GM23248 (cell line): ENCODE results near the gene IQGAP1. TPM values are rescaled to one million over a fixed set of nuclear protein-coding genes. Genes with fewer than 3 reads are reported as not detected.

ENCODE experiments used
- DNase-seq: peaks from one replicate; pipeline ENCODE4 v3.0.0-alpha.2; 2015
- H2AFZ ChIP-seq: fragments of 200-600 bp; sonication (generic); 2 replicates; pipeline ENCODE4 v1.6.1; 2016; ENCODE audit warnings: antibody characterized with exemption
- H3F3A ChIP-seq: fragments of 200-600 bp; sonication (generic); 2 replicates; pipeline ENCODE4 v1.6.1; 2016; ENCODE audit warnings: mild to moderate bottlenecking, antibody characterized with exemption, mixed run types; ENCODE audit not compliant: insufficient read depth
- H3K27ac ChIP-seq: fragments of 200-600 bp; sonication (generic); 2 replicates; pipeline ENCODE4 v1.5.1; 2016; ENCODE audit warnings: mild to moderate bottlenecking
- H3K27me3 ChIP-seq: fragments of 200-600 bp; sonication (generic); replicated peaks from 2 replicates; pipeline ENCODE4 v1.6.1; 2016; ENCODE audit warnings: mild to moderate bottlenecking; ENCODE audit not compliant: insufficient read depth
- H3K36me3 ChIP-seq: fragments of 200-600 bp; sonication (generic); 2 replicates; pipeline ENCODE4 v1.6.1; 2016; ENCODE audit warnings: low read depth, mild to moderate bottlenecking
- H3K4me1 ChIP-seq: fragments of 200-600 bp; sonication (generic); 2 replicates; pipeline ENCODE4 v1.6.1; 2016; ENCODE audit warnings: mild to moderate bottlenecking; ENCODE audit not compliant: insufficient read depth
- H3K4me2 ChIP-seq: fragments of 200-600 bp; sonication (generic); one replicate; pipeline ENCODE4 v1.6.1; 2016; ENCODE audit warnings: mild to moderate bottlenecking; ENCODE audit not compliant: unreplicated experiment
- H3K4me3 ChIP-seq: fragments of 200-600 bp; sonication (generic); 2 replicates; pipeline ENCODE4 v1.5.1; 2016; ENCODE audit warnings: mild to moderate bottlenecking
- H3K79me2 ChIP-seq: fragments of 200-600 bp; sonication (generic); 2 replicates; pipeline ENCODE4 v1.6.1; 2016; ENCODE audit warnings: mild to moderate bottlenecking; ENCODE audit not compliant: insufficient read depth
- H3K9ac ChIP-seq: fragments of 200-600 bp; sonication (generic); 2 replicates; pipeline ENCODE4 v1.6.1; 2016; ENCODE audit warnings: mild to moderate bottlenecking
- H3K9me2 ChIP-seq: fragments of 200-600 bp; sonication (generic); 2 replicates; pipeline ENCODE4 v1.6.1; 2016; ENCODE audit warnings: mixed run types, mild to moderate bottlenecking, moderate library complexity; ENCODE audit not compliant: insufficient read depth
- H3K9me3 ChIP-seq: fragments of 200-600 bp; sonication (generic); one replicate; pipeline ENCODE4 v1.6.1; 2017; ENCODE audit warnings: low read depth
- H4K20me1 ChIP-seq: fragments of 200-600 bp; sonication (generic); 2 replicates; pipeline ENCODE4 v1.6.0; 2016; ENCODE audit not compliant: insufficient read depth
- EZH2 ChIP-seq: fragments of 200-600 bp; sonication (generic); IDR thresholded peaks from 2 replicates; pipeline ENCODE4 v1.6.1; 2018; ENCODE audit warnings: antibody characterized with exemption, mild to moderate bottlenecking; ENCODE audit not compliant: insufficient read depth, poor library complexity, severe bottlenecking
- EZH2phosphoT487 ChIP-seq: fragments of 200-600 bp; sonication (generic); IDR thresholded peaks from 2 replicates; pipeline ENCODE4 v1.6.1; 2018; ENCODE audit warnings: antibody characterized with exemption, moderate library complexity, mild to moderate bottlenecking, low read depth; ENCODE audit not compliant: insufficient read depth
- WGBS, 2 experiments: methylation state at CpG; one replicate each; pipeline ENCODE4 v1.1.6; 2015 to 2017; ENCODE audit warnings: low lambda C conversion rate in 2 of 2, low coverage in 1 of 2; ENCODE audit errors: missing lambda C conversion rate in 2 of 2; 5-methylcytosine and 5-hydroxymethylcytosine counted together
- in situ Hi-C: fragments of 300-500 bp; cut with MboI; formaldehyde crosslinking; loops from 2 replicates; pipeline ENCODE4 v1.15.0; 2020
- polyA plus RNA-seq: library from polyadenylated mRNA; unstranded; fragments of >200 nt; fragmentation: Nextera tagmentation; extraction: Ambion mirVana; gene quantifications from 2 replicates; pipeline ENCODE4 v1.2.1, GENCODE V29; 2016
- total RNA-seq: library from RNA; depleted of rRNA; stranded (reverse); fragments of >200 nt; shearing (Covaris generic); gene quantifications from 2 replicates; pipeline ENCODE4 v1.2.3, GENCODE V29; 2014

Gene IQGAP1
- total and polyA plus RNA-seq, 2 experiments from 2014 or later: 101 to 185 TPM

DNA sequence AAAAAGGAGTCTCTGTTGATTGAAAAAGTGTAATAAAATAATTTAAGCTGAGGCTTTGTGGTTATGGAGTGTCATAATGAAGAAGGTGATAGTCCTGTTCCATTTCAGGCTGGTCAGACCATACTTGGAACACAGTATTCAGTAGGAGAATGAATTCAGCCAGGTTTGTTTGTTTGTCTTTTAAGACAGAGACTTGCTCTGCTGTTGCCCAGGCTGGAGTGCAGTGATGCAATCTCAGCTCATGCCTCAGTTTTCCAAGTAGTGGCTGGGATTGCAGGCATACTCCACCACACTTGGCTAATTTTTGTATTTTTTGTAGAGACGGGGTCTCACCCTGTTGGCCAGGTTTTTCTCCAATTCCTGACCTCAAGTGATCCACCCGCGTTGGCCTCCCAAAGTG lies 33.5 kb downstream of the IQGAP1 start:
- TF ChIP-seq EZH2phosphoT487: no peak
- TF ChIP-seq EZH2: no peak
- Histone ChIP-seq H3K36me3 (peaks cover 4% of the 10 kb centered on the region; the same call in 1 of the 2 replicates), H3K79me2 (peaks cover 100% of the 10 kb centered on the region), H3K9ac (no peak overlapping the region), H2AFZ (no peak overlapping the region), H3K4me2 (peak overlapping the region; percentile 21), H4K20me1 (peaks cover 18% of the 10 kb centered on the region; the same call in 1 of the 2 replicates), H3F3A (peaks cover 33% of the 10 kb centered on the region), H3K9me2 (no peaks in the 10 kb centered on the region), H3K4me3 (no peak overlapping the region), H3K27ac (peak overlapping the region; percentile 81), H3K9me3 (no peaks in the 10 kb centered on the region), H3K27me3 (no peaks in the 10 kb centered on the region), H3K4me1 (peaks cover 64% of the 10 kb centered on the region)
- 55 to 64% methylated on average over 3 of the region's 3 CpGs for WGBS, 2 experiments
- no peak for DNase-seq
- in situ Hi-C loops: no loop called here

DNA sequence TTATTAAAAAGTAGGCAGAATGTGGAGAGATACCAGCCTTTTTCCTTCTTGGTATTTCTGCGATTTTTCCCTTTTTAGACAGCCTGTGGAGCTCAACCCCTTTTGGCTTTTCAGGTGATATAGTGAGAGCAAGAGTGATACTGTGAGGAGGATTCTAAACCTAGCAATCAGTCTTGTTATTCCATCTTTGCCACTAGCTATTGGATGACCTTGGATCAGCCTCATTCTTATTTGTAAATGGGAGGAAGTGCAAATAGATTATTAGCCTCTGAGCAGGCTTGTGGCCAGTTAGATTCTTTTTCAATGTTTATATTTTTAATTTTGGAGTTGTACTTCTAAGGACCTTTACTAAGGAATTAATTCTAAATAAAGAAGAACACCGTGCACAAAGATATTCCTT lies 34.0 kb downstream of the IQGAP1 start:
- TF ChIP-seq EZH2: no peak
- no peak for TF ChIP-seq EZH2phosphoT487

DNA sequence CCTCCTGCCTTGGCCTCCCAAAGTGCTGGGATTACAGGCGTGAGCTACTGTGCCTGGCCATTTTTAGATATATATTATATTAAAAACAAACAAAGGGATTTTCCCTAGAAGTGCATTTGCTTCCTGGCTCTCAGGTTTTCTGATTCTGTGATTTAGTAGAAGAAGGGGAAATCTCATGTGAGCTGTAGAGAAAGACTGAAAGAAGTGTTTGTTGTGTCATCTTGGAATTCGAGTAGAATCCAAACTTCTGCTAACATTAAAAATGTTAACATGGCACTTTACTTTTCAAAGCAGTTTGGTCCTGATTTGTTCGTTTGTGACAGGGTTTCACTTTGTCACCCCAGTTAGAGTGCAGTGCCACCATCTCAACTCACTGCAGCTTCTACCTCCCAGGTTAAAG lies 34.9 kb downstream of the IQGAP1 start:
- WGBS, 2 experiments: 29 to 32% methylated on average over 3 of the region's 3 CpGs

More for the DNA sequence above, 34.0 kb downstream of the IQGAP1 start:
- H3F3A ChIP-seq: peaks cover 33% of the 10 kb centered on the region
- in situ Hi-C loops: no loop called here
- peaks cover 100% of the 10 kb centered on the region for H3K79me2 ChIP-seq
- H3K9me2 ChIP-seq: no peaks in the 10 kb centered on the region
- peaks cover 64% of the 10 kb centered on the region for H3K4me1 ChIP-seq
- WGBS, 2 experiments: 64 to 68% methylated on average over 2 of the region's 2 CpGs
- no peaks in the 10 kb centered on the region for H3K9me3 ChIP-seq
- H3K9ac ChIP-seq: no peak overlapping the region
- H3K36me3 ChIP-seq: peaks cover 4% of the 10 kb centered on the region; the same call in 1 of the 2 replicates
- H3K4me3 ChIP-seq: no peak overlapping the region
- DNase-seq: no peak
- H3K4me2 ChIP-seq: peak overlapping the region; percentile 21
- no peaks in the 10 kb centered on the region for H3K27me3 ChIP-seq
- peak overlapping the region; percentile 81 for H3K27ac ChIP-seq
- no peak overlapping the region for H2AFZ ChIP-seq
- H4K20me1 ChIP-seq: peaks cover 18% of the 10 kb centered on the region; the same call in 1 of the 2 replicates

DNA sequence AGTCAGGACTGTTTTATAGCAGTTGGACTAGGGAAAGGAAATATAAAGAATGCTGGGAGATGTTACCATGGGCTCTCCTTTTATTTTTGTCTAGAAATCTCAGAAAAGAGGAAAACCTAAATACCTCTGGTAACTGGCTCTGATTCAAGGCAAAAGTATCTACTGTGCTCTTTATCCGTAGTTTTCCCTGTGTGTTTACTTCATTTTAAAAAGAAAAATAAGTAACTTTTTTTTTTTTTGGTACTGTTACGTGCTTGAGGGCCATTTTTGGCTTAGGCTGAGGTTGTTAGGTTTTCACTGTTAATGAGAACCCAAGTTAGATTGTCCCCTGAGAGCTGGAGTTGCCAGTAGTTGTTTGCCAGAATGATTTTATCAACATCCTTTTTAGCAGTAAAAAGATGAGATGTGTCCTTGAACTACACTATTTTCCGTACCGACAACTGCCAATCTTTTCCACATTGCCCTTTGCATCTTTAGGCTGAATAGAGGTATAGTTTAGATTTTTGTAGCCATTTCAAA lies 35.8 kb downstream of the IQGAP1 start:
- Histone ChIP-seq H3K9ac (no peak overlapping the region), H3K79me2 (peaks cover 100% of the 10 kb centered on the region), H3K4me2 (no peak overlapping the region), H3K9me2 (no peaks in the 10 kb centered on the region), H3K36me3 (peaks cover 4% of the 10 kb centered on the region; the same call in 1 of the 2 replicates), H3F3A (peaks cover 33% of the 10 kb centered on the region), H2AFZ (no peak overlapping the region), H3K9me3 (no peaks in the 10 kb centered on the region), H3K27ac (no peak overlapping the region), H4K20me1 (peaks cover 18% of the 10 kb centered on the region; the same call in 1 of the 2 replicates), H3K4me3 (no peak overlapping the region), H3K27me3 (no peaks in the 10 kb centered on the region), H3K4me1 (peaks cover 63% of the 10 kb centered on the region)
- WGBS, 2 experiments: 41 to 42% methylated on average over 4 of the region's 4 CpGs
- TF ChIP-seq EZH2phosphoT487: no peak
- TF ChIP-seq EZH2: no peak
- DNase-seq: no peak
- in situ Hi-C loops: no loop called here

More for the DNA sequence above, 34.9 kb downstream of the IQGAP1 start:
- H4K20me1 ChIP-seq: peaks cover 18% of the 10 kb centered on the region; the same call in 1 of the 2 replicates
- no peak overlapping the region for H3K9ac ChIP-seq
- no peaks in the 10 kb centered on the region for H3K9me3 ChIP-seq
- TF ChIP-seq EZH2 (no peak), EZH2phosphoT487 (no peak)
- no peak overlapping the region for H3K4me2 ChIP-seq
- no peak for DNase-seq
- peaks cover 33% of the 10 kb centered on the region for H3F3A ChIP-seq
- H2AFZ ChIP-seq: no peak overlapping the region
- H3K4me1 ChIP-seq: peaks cover 64% of the 10 kb centered on the region
- H3K4me3 ChIP-seq: no peak overlapping the region
- peaks cover 100% of the 10 kb centered on the region for H3K79me2 ChIP-seq
- H3K9me2 ChIP-seq: no peaks in the 10 kb centered on the region
- no peak overlapping the region for H3K27ac ChIP-seq
- in situ Hi-C loops: no loop called here
- peaks cover 4% of the 10 kb centered on the region; the same call in 1 of the 2 replicates for H3K36me3 ChIP-seq
- H3K27me3 ChIP-seq: no peaks in the 10 kb centered on the region
